Astrocyte (in vitro differentiated cells and primary cell): ENCODE results near the gene OPALIN. TPM values are rescaled to one million over a fixed set of nuclear protein-coding genes. Genes with fewer than 3 reads are reported as not detected.

ENCODE experiments used
- DNase-seq: peaks from one replicate; pipeline ENCODE4 v3.0.0-alpha.2; 2010; ENCODE audit warnings: low read depth
- FAIRE-seq: peaks from 2 replicates; lab custom pipeline; 2011; peaks lifted over from hg19 to GRCh38; lab: Jason Lieb, UNC
- H2AFZ ChIP-seq: 2 replicates; pipeline ENCODE4 v1.6.0; 2012; ENCODE audit warnings: low read depth, low read length, inconsistent platforms
- H3K27ac ChIP-seq: 2 replicates; pipeline ENCODE4 v1.5.1; 2011; ENCODE audit warnings: low read depth, low read length, inconsistent platforms
- H3K27me3 ChIP-seq: 2 replicates; pipeline ENCODE4 v1.6.0; 2011; ENCODE audit warnings: low read length, inconsistent platforms; ENCODE audit not compliant: insufficient read depth
- H3K36me3 ChIP-seq: 2 replicates; pipeline ENCODE4 v1.5.1; 2011; ENCODE audit warnings: low read length, inconsistent platforms; ENCODE audit not compliant: insufficient read depth
- H3K4me1 ChIP-seq: 2 replicates; pipeline ENCODE4 v1.5.1; 2011; ENCODE audit warnings: low read length, inconsistent platforms; ENCODE audit not compliant: insufficient read depth
- H3K4me2 ChIP-seq: 2 replicates; pipeline ENCODE4 v1.6.0; 2012; ENCODE audit warnings: low read length, inconsistent platforms
- H3K4me3 ChIP-seq: 2 replicates; pipeline ENCODE4 v1.5.1; 2011; ENCODE audit warnings: low read depth, mild to moderate bottlenecking, low read length, inconsistent platforms; ENCODE audit not compliant: insufficient read depth
- H3K79me2 ChIP-seq: 2 replicates; pipeline ENCODE4 v1.6.0; 2012; ENCODE audit warnings: mild to moderate bottlenecking, low read length, inconsistent platforms; ENCODE audit not compliant: insufficient read depth
- H3K9ac ChIP-seq: 2 replicates; pipeline ENCODE4 v1.6.0; 2012; ENCODE audit warnings: mild to moderate bottlenecking, low read length, inconsistent platforms
- H3K9me3 ChIP-seq: 2 replicates; pipeline ENCODE4 v1.5.1; 2012; ENCODE audit warnings: low read depth, mild to moderate bottlenecking, low read length, inconsistent platforms; ENCODE audit not compliant: insufficient read depth
- H4K20me1 ChIP-seq: 2 replicates; pipeline ENCODE4 v1.6.0; 2012; ENCODE audit warnings: low read length, inconsistent platforms; ENCODE audit not compliant: insufficient read depth
- H3K27ac Mint-ChIP-seq: one replicate; pipeline ENCODE4 v1.8.0; 2021; ENCODE audit warnings: mild to moderate bottlenecking, mixed read lengths; ENCODE audit not compliant: unreplicated experiment
- H3K27me3 Mint-ChIP-seq: one replicate; pipeline ENCODE4 v1.8.0; 2021; ENCODE audit warnings: low read depth, mixed read lengths; ENCODE audit not compliant: unreplicated experiment
- H3K36me3 Mint-ChIP-seq: one replicate; pipeline ENCODE4 v1.8.0; 2021; ENCODE audit warnings: low read depth, mixed read lengths; ENCODE audit not compliant: unreplicated experiment
- H3K4me1 Mint-ChIP-seq: one replicate; pipeline ENCODE4 v1.8.0; 2021; ENCODE audit warnings: low read depth, mixed read lengths; ENCODE audit not compliant: unreplicated experiment
- H3K4me3 Mint-ChIP-seq: one replicate; pipeline ENCODE4 v1.8.0; 2021; ENCODE audit warnings: mild to moderate bottlenecking, moderate library complexity, mixed read lengths; ENCODE audit not compliant: unreplicated experiment
- H3K9me3 Mint-ChIP-seq: one replicate; pipeline ENCODE4 v1.8.0; 2021; ENCODE audit warnings: mild to moderate bottlenecking, mixed read lengths; ENCODE audit not compliant: unreplicated experiment
- CTCF ChIP-seq: IDR thresholded peaks from 2 replicates; pipeline ENCODE4 v1.5.1; 2011; ENCODE audit warnings: low read depth, mild to moderate bottlenecking, inconsistent platforms, low read length, moderate library complexity; ENCODE audit not compliant: insufficient read depth
- EZH2 ChIP-seq: IDR thresholded peaks from 2 replicates; pipeline ENCODE4 v1.6.1; 2012; ENCODE audit warnings: mild to moderate bottlenecking, low read length, inconsistent platforms; ENCODE audit not compliant: insufficient read depth
- total RNA-seq: library from RNA; stranded (reverse); gene quantifications from 2 replicates; pipeline ENCODE4 v1.2.1, GENCODE V29; 2021

OPALIN gene
- total RNA-seq, 1 donor from 2014 or later, result not detected

DNA sequence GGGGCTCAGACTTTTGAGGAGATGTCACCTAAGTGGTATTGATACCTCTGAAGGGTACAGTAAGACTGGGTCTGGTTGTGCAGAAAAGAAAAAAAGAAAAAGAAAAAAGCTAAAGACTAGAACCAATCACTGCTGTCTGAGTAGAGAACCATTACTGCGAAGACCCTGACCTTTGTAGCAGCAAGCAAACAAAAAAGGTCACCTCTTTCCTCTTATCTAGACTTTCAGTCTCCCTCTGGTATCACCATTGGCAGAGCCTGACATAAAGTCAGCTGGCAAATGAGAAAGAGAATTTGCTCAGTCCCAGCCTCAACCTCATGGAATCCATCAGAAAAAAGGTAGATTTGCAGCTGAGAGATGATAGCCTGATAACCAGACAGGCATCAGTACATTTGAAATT is 57.2 kb downstream of the OPALIN start:
- Mint-ChIP-seq H3K4me3 (no peak overlapping the region), H3K4me1 (no peaks in the 10 kb centered on the region), H3K36me3 (no peaks in the 10 kb centered on the region), H3K27me3 (peaks cover 34% of the 10 kb centered on the region), H3K9me3 (no peaks in the 10 kb centered on the region), H3K27ac (no peak overlapping the region)
- Histone ChIP-seq H3K27me3 (peaks cover 3% of the 10 kb centered on the region), H4K20me1 (no peaks in the 10 kb centered on the region), H2AFZ (no peak overlapping the region), H3K36me3 (no peaks in the 10 kb centered on the region), H3K27ac (no peak overlapping the region), H3K4me2 (no peak overlapping the region), H3K79me2 (no peaks in the 10 kb centered on the region), H3K4me1 (no peaks in the 10 kb centered on the region), H3K9me3 (no peaks in the 10 kb centered on the region), H3K9ac (no peak overlapping the region), H3K4me3 (no peak overlapping the region)
- no peak for DNase-seq
- FAIRE-seq, result no peak
- TF ChIP-seq EZH2 (no peak), CTCF (no peak)

- Histone ChIP-seq H3K27ac (no peak overlapping the region), H3K9ac (no peak overlapping the region), H3K4me3 (no peak overlapping the region), H3K79me2 (no peaks in the 10 kb centered on the region), H3K27me3 (peaks cover 3% of the 10 kb centered on the region), H3K9me3 (no peaks in the 10 kb centered on the region), H3K36me3 (no peaks in the 10 kb centered on the region), H3K4me2 (no peak overlapping the region), H2AFZ (no peak overlapping the region), H3K4me1 (no peaks in the 10 kb centered on the region), H4K20me1 (no peaks in the 10 kb centered on the region)
- H3K36me3 Mint-ChIP-seq, result no peaks in the 10 kb centered on the region
- no peak overlapping the region for H3K4me3 Mint-ChIP-seq
- DNase-seq (no peak), FAIRE-seq (no peak)
- peaks cover 35% of the 10 kb centered on the region for H3K27me3 Mint-ChIP-seq
- TF ChIP-seq EZH2 (no peak), CTCF (no peak)
- no peak overlapping the region for H3K27ac Mint-ChIP-seq
- no peaks in the 10 kb centered on the region for H3K9me3 Mint-ChIP-seq
- H3K4me1 Mint-ChIP-seq, result no peaks in the 10 kb centered on the region
Measured at GRCh38 chr10:96299383-96299782, 59.4 kb downstream of the OPALIN start.

GRCh38 chr10:96298362-96298761 is 60.4 kb downstream of the OPALIN start:
- H4K20me1 ChIP-seq, result no peaks in the 10 kb centered on the region
- H3K4me2 ChIP-seq, result no peak overlapping the region
- H3K79me2 ChIP-seq, result no peaks in the 10 kb centered on the region
- H3K4me1 Mint-ChIP-seq, result no peaks in the 10 kb centered on the region
- H3K36me3 ChIP-seq, result no peaks in the 10 kb centered on the region
- H3K9me3 ChIP-seq, result no peaks in the 10 kb centered on the region
- no peak overlapping the region for H2AFZ ChIP-seq
- H3K27me3 ChIP-seq, result peaks cover 3% of the 10 kb centered on the region
- H3K27ac Mint-ChIP-seq, result no peak overlapping the region
- H3K4me3 ChIP-seq, result no peak overlapping the region
- no peak overlapping the region for H3K4me3 Mint-ChIP-seq
- H3K36me3 Mint-ChIP-seq, result no peaks in the 10 kb centered on the region
- H3K27me3 Mint-ChIP-seq, result peaks cover 29% of the 10 kb centered on the region
- H3K9ac ChIP-seq, result no peak overlapping the region
- TF ChIP-seq EZH2, result no peak
- no peak for TF ChIP-seq CTCF
- no peaks in the 10 kb centered on the region for H3K4me1 ChIP-seq
- H3K9me3 Mint-ChIP-seq, result no peaks in the 10 kb centered on the region
- FAIRE-seq (no peak), DNase-seq (no peak)
- H3K27ac ChIP-seq, result no peak overlapping the region
